Measurements from ENCODE around the gene CBARP.

Gene CBARP

GRCh38 chr19:1223018-1223855, 14.6 kb downstream of the CBARP start (continued):
- TF ChIP-seq, protein P1, sequence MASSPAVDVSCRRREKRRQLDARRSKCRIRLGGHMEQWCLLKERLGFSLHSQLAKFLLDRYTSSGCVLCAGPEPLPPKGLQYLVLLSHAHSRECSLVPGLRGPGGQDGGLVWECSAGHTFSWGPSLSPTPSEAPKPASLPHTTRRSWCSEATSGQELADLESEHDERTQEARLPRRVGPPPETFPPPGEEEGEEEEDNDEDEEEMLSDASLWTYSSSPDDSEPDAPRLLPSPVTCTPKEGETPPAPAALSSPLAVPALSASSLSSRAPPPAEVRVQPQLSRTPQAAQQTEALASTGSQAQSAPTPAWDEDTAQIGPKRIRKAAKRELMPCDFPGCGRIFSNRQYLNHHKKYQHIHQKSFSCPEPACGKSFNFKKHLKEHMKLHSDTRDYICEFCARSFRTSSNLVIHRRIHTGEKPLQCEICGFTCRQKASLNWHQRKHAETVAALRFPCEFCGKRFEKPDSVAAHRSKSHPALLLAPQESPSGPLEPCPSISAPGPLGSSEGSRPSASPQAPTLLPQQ (tag by site-specific recombination; IDR thresholded peaks at IDR 0.05): peak; percentile 24; the same call in 1 of the 2 replicates
- TF ChIP-seq ZNF2 (tag by site-specific recombination; IDR thresholded peaks at IDR 0.05): no peak
- TF ChIP-seq ZNF311 (tag by site-specific recombination; IDR thresholded peaks at IDR 0.05; ENCODE audit: borderline replicate concordance): no peak
- TF ChIP-seq ZNF350 (tag by site-specific recombination; IDR thresholded peaks at IDR 0.05): no peak
- TF ChIP-seq ZNF610 (tag by site-specific recombination; IDR thresholded peaks at IDR 0.05; ENCODE audit: borderline replicate concordance): no peak
- TF ChIP-seq, protein P2, sequence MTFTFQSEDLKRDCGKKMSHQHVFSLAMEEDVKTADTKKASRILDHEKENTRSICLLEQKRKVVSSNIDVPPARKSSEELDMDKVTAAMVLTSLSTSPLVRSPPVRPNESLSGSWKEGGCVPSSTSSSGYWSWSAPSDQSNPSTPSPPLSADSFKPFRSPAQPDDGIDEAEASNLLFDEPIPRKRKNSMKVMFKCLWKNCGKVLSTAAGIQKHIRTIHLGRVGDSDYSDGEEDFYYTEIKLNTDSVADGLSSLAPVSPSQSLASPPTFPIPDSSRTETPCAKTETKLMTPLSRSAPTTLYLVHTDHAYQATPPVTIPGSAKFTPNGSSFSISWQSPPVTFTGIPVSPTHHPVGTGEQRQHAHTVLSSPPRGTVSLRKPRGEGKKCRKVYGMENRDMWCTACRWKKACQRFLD (tag by site-specific recombination; IDR thresholded peaks at IDR 0.05): no peak
- TF ChIP-seq ZBTB8A (tag by site-specific recombination; IDR thresholded peaks at IDR 0.05): 0 out of 2 replicates have a peak, but pooled peaks have one; percentile 25
- no peak for TF ChIP-seq ZNF473 (tag by site-specific recombination; IDR thresholded peaks at IDR 0.05)
- no peak for TF ChIP-seq ZNF140 (tag by site-specific recombination; IDR thresholded peaks at IDR 0.05)
- TF ChIP-seq ZNF175 (tag by site-specific recombination; IDR thresholded peaks at IDR 0.05): no peak
- TF ChIP-seq ZNF660 (tag by site-specific recombination; IDR thresholded peaks at IDR 0.05): no peak
- no peak for TF ChIP-seq ZNF37A (tag by site-specific recombination; IDR thresholded peaks at IDR 0.05)
- TF ChIP-seq SP7 (tag by site-specific recombination; IDR thresholded peaks at IDR 0.05): peak; percentile 60; the same call in 1 of the 2 replicates
- TF ChIP-seq TRIM28 (IDR thresholded peaks at IDR 0.05; ENCODE audit: borderline replicate concordance, low read length): no peak
- peak; percentile 79 for TF ChIP-seq CTCF (tag by site-specific recombination; IDR thresholded peaks at IDR 0.05)
- no peak for TF ChIP-seq ZNF501 (tag by site-specific recombination; IDR thresholded peaks at IDR 0.05)
- no peak for TF ChIP-seq ZNF555 (tag by site-specific recombination; conservative IDR thresholded peaks at IDR 0.05)
- TF ChIP-seq ZNF366 (tag by site-specific recombination; conservative IDR thresholded peaks at IDR 0.05): no peak
- no peak for TF ChIP-seq ZNF223 (tag by site-specific recombination; IDR thresholded peaks at IDR 0.05)
- no peak for TF ChIP-seq ZNF211 (tag by site-specific recombination; IDR thresholded peaks at IDR 0.05; ENCODE audit: low read depth)
- TF ChIP-seq ZNF654 (tag by site-specific recombination; IDR thresholded peaks at IDR 0.05; ENCODE audit: low read depth): peak; percentile 44
- no peak for TF ChIP-seq ZNF169 (tag by site-specific recombination; IDR thresholded peaks at IDR 0.05)
- TF ChIP-seq ZNF433 (tag by site-specific recombination; IDR thresholded peaks at IDR 0.05; ENCODE audit: low read depth): no peak
- peak; percentile 60 for TF ChIP-seq ZBTB21 (tag by site-specific recombination; IDR thresholded peaks at IDR 0.05)
- no peak for TF ChIP-seq ZNF837 (tag by site-specific recombination; IDR thresholded peaks at IDR 0.05)
- peak; percentile 58 for TF ChIP-seq ZIC2 (tag by site-specific recombination; IDR thresholded peaks at IDR 0.05)
- TF ChIP-seq ZNF76 (tag by site-specific recombination; IDR thresholded peaks at IDR 0.05; ENCODE audit: borderline replicate concordance, low read depth): no peak
- no peak for TF ChIP-seq ZBTB44 (tag by site-specific recombination; IDR thresholded peaks at IDR 0.05)
- TF ChIP-seq ZNF112 (tag by site-specific recombination; IDR thresholded peaks at IDR 0.05): no peak
- TF ChIP-seq ZNF521 (tag by site-specific recombination; IDR thresholded peaks at IDR 0.05): no peak
- no peak for TF ChIP-seq ZNF221 (tag by site-specific recombination; IDR thresholded peaks at IDR 0.05; ENCODE audit: borderline replicate concordance)
- no peak for TF ChIP-seq ZNF585B (tag by site-specific recombination; IDR thresholded peaks at IDR 0.05)
- TF ChIP-seq ZNF558 (tag by site-specific recombination; IDR thresholded peaks at IDR 0.05): no peak
- TF ChIP-seq ZNF202 (tag by site-specific recombination; IDR thresholded peaks at IDR 0.05; ENCODE audit: borderline replicate concordance): no peak
- no peak for TF ChIP-seq ZNF239 (tag by site-specific recombination; IDR thresholded peaks at IDR 0.05)

All from HEK293 (cell line).